22Rv1 (cell line): Measurements from ENCODE around the gene ASTN2.

ENCODE experiments used
- H3K27ac ChIP-seq: fragments of 450-650 bp; 2 replicates; pipeline ENCODE4 v1.5.1; 2017
- ZFX ChIP-seq: fragments of 450-650 bp; IDR thresholded peaks from 2 replicates; pipeline ENCODE4 v1.6.1; 2017; ENCODE audit warnings: antibody characterized with exemption, borderline replicate concordance
- TF ChIP-seq, protein P1 (sequence below): fragments of 450-650 bp; IDR thresholded peaks from 2 replicates; pipeline ENCODE4 v1.5.1; 2017; ENCODE audit warnings: mild to moderate bottlenecking

ASTN2 gene

DNA sequence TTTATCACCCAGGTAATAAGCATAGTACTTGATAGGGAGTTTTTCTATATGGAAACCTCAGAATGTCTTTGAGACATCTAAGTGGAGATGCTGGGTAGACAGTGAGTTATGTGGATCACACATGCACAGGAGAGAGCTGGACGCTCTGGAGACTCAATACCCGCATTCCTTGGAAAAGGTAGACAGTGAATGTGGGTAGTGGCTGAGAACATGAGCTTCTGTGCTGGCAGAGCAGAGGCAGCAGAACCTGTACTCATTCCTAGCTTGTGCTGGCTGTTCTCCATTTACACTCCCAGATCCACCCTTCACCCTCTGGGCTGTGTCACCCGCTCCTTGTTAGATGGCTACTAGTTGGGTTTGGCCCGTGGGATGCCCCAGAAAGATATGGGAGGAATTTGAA is 269.8 kb downstream of the ASTN2 start:
- TF ChIP-seq, protein P1, sequence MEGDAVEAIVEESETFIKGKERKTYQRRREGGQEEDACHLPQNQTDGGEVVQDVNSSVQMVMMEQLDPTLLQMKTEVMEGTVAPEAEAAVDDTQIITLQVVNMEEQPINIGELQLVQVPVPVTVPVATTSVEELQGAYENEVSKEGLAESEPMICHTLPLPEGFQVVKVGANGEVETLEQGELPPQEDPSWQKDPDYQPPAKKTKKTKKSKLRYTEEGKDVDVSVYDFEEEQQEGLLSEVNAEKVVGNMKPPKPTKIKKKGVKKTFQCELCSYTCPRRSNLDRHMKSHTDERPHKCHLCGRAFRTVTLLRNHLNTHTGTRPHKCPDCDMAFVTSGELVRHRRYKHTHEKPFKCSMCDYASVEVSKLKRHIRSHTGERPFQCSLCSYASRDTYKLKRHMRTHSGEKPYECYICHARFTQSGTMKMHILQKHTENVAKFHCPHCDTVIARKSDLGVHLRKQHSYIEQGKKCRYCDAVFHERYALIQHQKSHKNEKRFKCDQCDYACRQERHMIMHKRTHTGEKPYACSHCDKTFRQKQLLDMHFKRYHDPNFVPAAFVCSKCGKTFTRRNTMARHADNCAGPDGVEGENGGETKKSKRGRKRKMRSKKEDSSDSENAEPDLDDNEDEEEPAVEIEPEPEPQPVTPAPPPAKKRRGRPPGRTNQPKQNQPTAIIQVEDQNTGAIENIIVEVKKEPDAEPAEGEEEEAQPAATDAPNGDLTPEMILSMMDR: no peak
- no peak for TF ChIP-seq ZFX
- H3K27ac ChIP-seq: no peak overlapping the region

DNA sequence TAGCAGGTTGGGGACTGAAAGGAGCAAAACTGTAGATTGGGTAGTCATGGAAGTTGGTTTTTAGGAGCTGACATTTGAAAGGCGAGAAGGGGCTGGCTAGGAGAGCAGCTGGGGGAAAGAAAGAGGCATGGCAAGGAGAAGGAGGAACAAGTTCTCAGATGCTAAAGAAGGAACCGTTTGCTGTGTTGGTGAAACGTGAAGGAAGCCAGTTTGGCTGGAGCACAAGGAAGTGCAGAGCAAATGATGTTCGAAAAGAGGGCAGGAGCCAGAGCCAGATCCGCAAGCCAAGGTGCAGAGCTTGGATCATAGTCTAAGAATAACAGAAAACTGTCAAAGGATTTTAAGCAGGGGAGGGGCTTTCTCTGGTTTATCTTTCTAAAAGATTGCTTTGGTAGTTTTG is 276.6 kb downstream of the ASTN2 start:
- TF ChIP-seq, protein P1: no peak
- TF ChIP-seq ZFX: no peak
- H3K27ac ChIP-seq: no peak overlapping the region

DNA sequence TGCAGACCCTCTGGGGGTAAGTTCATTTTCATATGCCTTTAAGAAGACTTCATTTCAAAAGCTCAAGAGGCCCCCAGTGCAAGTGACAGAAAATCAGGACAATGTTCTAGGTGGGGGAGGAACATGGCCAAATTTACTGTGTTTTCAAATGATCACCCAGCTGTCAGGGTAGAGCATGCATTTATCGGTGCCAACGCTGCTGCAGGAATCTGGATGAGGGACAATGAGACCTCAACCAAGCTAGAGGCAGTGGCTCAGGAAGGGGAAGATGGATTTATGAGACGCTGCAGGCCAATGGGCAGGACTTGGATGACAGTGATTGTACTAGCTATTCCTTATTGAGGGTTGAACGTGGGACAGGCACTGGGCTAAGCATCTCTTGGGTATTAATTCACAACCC is 278.4 kb downstream of the ASTN2 start:
- no peak for TF ChIP-seq ZFX
- TF ChIP-seq, protein P1: no peak

DNA sequence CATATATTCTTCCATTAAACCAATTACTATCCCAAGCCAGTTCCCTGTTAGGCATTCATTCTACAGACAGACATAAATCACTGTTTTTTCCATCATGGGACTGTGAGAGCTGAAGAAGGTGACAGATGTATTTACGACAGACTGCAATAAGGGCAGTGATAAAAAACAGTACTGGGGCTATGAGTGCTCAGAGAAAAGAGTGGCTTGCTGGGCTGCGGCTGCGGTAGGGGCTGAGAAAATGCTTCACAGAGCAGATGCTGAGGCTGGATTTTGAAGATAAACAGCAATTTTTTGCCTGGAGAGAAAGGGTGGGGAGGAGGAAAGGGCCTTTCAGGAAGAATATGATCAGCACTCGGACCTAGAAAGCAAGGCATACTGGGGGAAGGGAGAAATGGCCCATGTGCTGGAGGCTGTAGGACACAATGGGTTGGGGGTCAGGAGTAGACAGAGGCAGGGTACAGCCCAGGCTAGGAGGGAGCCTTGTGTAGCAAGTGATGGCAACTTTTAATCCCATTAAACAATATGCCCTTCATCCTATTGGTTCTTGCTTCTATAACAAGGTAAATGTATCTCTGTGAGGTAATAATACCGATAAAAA is 279.3 kb downstream of the ASTN2 start:
- no peak overlapping the region for H3K27ac ChIP-seq
- no peak for TF ChIP-seq ZFX
- TF ChIP-seq, protein P1: no peak

More for the DNA sequence above, 278.4 kb downstream of the ASTN2 start:
- H3K27ac ChIP-seq: no peak overlapping the region

DNA sequence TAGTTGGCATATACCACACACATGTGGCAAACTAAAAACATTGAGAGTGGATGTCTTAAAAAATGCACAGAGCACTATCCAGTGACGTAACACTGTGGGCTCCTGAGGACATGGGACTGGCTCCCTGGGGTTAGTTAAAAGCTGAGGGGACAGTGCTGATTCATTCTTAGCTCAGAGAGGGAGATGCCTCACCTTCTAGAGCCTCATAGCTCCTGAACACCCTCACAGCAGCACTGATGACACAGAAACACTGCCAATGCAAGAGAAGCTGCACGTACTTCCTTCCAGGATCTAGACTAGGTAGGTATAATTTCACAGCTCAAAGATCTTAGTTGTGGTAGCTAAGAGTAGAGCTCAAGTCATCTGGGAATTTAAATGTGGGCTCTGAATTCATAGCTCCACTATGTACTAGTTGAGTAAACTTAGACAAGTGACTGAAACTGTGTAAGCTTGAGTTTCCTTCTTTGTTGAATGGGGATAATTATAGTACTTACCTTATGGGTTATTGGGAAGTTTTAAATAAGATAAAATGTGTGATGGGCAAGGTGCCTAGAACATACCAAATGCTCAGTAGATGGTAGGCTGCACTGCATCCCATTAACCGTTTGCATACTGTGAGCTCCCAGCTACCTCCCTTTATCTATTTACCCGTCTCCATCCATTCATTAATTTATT is 279.9 kb downstream of the ASTN2 start:
- TF ChIP-seq, protein P1: no peak
- no peak for TF ChIP-seq ZFX
- H3K27ac ChIP-seq: no peak overlapping the region

DNA sequence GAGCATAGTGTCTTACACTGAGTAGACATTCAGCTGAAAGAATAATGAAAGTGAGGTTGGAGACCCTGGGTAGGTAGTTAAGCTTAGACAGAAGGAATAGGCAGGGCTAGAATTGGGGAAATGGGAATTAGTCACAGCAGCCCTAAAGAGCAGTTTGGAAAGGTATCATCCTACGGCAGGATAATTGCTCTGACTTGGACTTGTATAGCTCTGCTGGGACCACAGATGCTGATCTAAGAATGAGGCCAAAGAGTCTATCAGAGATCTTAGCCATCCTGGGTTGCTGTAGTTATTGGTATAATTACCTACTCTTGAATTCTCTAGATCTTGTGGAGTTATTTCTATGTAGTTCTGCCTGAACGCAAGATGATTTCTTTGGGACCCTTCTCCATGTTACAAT is 288.0 kb downstream of the ASTN2 start:
- no peak overlapping the region for H3K27ac ChIP-seq
- TF ChIP-seq, protein P1: no peak
- TF ChIP-seq ZFX: no peak

DNA sequence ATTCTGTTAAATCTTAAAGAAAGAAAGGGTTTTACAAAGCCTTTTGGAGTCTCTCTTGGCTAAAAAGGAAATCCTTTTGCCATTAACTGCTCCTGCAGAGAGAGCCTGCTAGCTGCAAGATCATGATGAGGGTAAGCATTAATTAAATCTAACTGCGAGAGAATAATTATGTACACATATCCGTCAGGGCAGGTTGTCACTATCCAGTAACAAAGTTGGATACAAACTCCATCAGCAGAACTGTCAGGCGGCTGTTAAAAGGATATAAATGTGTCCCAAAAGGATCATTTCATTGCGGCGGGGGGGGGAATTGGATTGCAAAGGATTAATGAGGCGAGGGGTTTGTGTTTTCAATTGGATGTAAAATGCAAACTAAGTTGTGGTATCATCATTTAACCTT is 289.3 kb downstream of the ASTN2 start:
- no peak for TF ChIP-seq ZFX
- TF ChIP-seq, protein P1: no peak

More for the DNA sequence above, 289.3 kb downstream of the ASTN2 start:
- no peak overlapping the region for H3K27ac ChIP-seq
